HG03439 (cell line): ENCODE measurements around the gene CDK15.

Experiments used
- ATAC-seq: cut with Tn5 transposase; IDR thresholded peaks from one replicate; pipeline ENCODE4 v1.9.1; 2021; ENCODE audit warnings: mild to moderate bottlenecking, moderate library complexity; ENCODE audit not compliant: unreplicated experiment

The CDK15 gene

GRCh38 chr2:201862843-201863242 is 56.5 kb downstream of the CDK15 start:
- ATAC-seq: no peak

- ATAC-seq: no peak
Measured at GRCh38 chr2:201866643-201867473, 60.5 kb downstream of the CDK15 start.

GRCh38 chr2:201871471-201871870 is 65.1 kb downstream of the CDK15 start:
- no peak for ATAC-seq

- no peak for ATAC-seq
Measured at GRCh38 chr2:201872591-201872990, 66.3 kb downstream of the CDK15 start.

GRCh38 chr2:201879996-201880395 is 73.7 kb downstream of the CDK15 start:
- no peak for ATAC-seq

- ATAC-seq: no peak
Measured at GRCh38 chr2:201880579-201880978, 74.2 kb downstream of the CDK15 start.

- no peak for ATAC-seq
Measured at GRCh38 chr2:201880993-201881611, 74.8 kb downstream of the CDK15 start.

GRCh38 chr2:201881741-201882140 is 75.4 kb downstream of the CDK15 start:
- ATAC-seq: no peak

GRCh38 chr2:201882353-201883090 is 76.2 kb downstream of the CDK15 start:
- ATAC-seq: no peak

- ATAC-seq: no peak
Measured at GRCh38 chr2:201883606-201884369, 77.5 kb downstream of the CDK15 start.

- no peak for ATAC-seq
Measured at GRCh38 chr2:201886504-201886903, 80.2 kb downstream of the CDK15 start.

GRCh38 chr2:201887773-201888425 is 81.6 kb downstream of the CDK15 start:
- no peak for ATAC-seq

GRCh38 chr2:201888426-201888800 is 82.1 kb downstream of the CDK15 start:
- ATAC-seq: no peak

- no peak for ATAC-seq
Measured at GRCh38 chr2:201890453-201890852, 84.1 kb downstream of the CDK15 start.

- no peak for ATAC-seq
Measured at GRCh38 chr2:201891676-201892075, 85.3 kb downstream of the CDK15 start.

GRCh38 chr2:201892516-201892915 is 86.2 kb downstream of the CDK15 start:
- ATAC-seq: no peak

- peak; percentile 64 for ATAC-seq
Measured at GRCh38 chr2:201900362-201900761, 94.0 kb downstream of the CDK15 start.

GRCh38 chr2:201901786-201902185 is 95.4 kb downstream of the CDK15 start:
- no peak for ATAC-seq

- ATAC-seq: peak; percentile 61
Measured at GRCh38 chr2:201904538-201905420, 98.4 kb downstream of the CDK15 start.
